Measurements from ENCODE around the gene AP1M1.

The AP1M1 gene

DNA sequence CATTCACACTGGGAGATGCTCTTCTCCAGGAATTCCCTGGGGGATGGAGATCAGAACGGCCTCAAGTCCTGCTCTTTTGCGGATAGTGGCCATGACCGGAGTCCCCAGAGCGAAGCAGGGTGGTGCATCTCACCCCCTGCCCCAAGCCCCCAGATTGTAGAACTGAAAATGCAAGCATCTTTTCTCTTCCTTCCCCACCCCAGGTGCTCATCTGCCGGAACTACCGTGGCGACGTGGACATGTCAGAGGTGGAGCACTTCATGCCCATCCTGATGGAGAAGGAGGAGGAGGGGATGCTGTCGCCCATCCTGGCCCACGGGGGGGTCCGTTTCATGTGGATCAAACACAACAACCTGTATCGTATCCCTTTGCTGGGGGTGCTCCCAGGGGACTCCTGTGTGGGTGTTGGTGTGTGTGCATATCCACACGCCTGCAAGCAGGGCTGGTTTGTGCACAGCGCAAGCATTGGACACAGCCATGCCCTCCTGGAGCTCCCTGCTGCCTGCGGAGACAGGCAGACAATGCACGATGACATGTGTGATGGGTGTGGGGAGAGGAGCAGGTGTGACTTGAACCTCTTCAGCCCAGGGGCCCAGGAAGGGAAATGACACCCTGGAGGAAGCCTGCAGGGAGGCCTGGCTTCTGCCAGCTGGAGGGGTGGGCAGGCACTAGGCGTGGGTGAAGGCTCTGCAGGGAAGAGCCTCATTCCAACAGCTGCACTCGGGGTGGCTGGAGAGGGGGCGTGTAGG is 5.7 kb downstream of the AP1M1 start:
- no peaks in the 10 kb centered on the region for H3K9me3 ChIP-seq (ENCODE audit: control insufficient read depth, insufficient read depth, low read depth, low read length)
- peaks cover 5% of the 10 kb centered on the region; the same call in 1 of the 2 replicates for H3K4me1 ChIP-seq (ENCODE audit: control insufficient read depth, insufficient read depth, low read length)
- TF ChIP-seq ZNF654 (tag by site-specific recombination; IDR thresholded peaks at IDR 0.05; ENCODE audit: low read depth) (no peak), EGR2 (tag by site-specific recombination; IDR thresholded peaks at IDR 0.05; ENCODE audit: low read depth) (peak; percentile 47; the same call in 1 of the 2 replicates), ZIC2 (tag by site-specific recombination; IDR thresholded peaks at IDR 0.05) (peak; percentile 66)
- POLR2A ChIA-PET = no interaction called here
- no peak overlapping the region for H3K27ac ChIP-seq (ENCODE audit: extremely low read depth, low read depth, low read length)
- H3K4me3 ChIP-seq (ENCODE audit: low read depth, low read length) = no peak overlapping the region
- CTCF ChIA-PET = no interaction called here
- peaks cover 0 to 82% of the 10 kb centered on the region in 2 experiments; a peak in 2 of 3 replicates for H3K36me3 ChIP-seq (ENCODE audit: control insufficient read depth in 2 of 2, insufficient read depth in 1 of 2, low read length in 2 of 2)

DNA sequence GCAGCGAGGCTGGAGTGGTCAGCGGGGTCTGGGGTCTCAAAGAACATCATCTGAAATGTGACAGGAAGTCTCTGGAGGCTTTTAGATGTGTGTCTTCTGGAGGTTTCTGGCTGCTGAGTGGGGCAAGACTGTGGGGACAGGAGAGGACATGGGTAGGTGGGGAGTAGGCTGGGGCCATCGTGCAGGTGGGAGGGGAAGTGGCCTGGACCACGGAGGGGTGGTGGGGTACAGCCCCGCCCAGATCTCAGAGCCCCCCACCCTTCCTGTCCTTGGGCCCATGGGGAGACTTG is 6.2 kb downstream of the AP1M1 start:
- peaks cover 0 to 87% of the 10 kb centered on the region in 2 experiments; a peak in 2 of 3 replicates for H3K36me3 ChIP-seq (ENCODE audit: control insufficient read depth in 2 of 2, insufficient read depth in 1 of 2, low read length in 2 of 2)
- H3K4me3 ChIP-seq (ENCODE audit: low read depth, low read length) = no peak overlapping the region
- H3K4me1 ChIP-seq (ENCODE audit: control insufficient read depth, insufficient read depth, low read length) = peaks cover 5% of the 10 kb centered on the region; the same call in 1 of the 2 replicates
- TF ChIP-seq ZNF354C (tag by site-specific recombination; IDR thresholded peaks at IDR 0.05; ENCODE audit: borderline replicate concordance, low read depth) (no peak), ZBTB8A (tag by site-specific recombination; IDR thresholded peaks at IDR 0.05) (no peak), TCF7L2 (IDR thresholded peaks at IDR 0.05; ENCODE audit: borderline replicate concordance, low read depth, low read length) (no peak), ZNF544 (tag by site-specific recombination; IDR thresholded peaks at IDR 0.05) (no peak), ZNF140 (tag by site-specific recombination; IDR thresholded peaks at IDR 0.05) (no peak), SALL2 (tag by site-specific recombination; IDR thresholded peaks at IDR 0.05; ENCODE audit: borderline replicate concordance) (no peak), ZNF157 (tag by site-specific recombination; IDR thresholded peaks at IDR 0.05) (no peak), ZBTB21 (tag by site-specific recombination; IDR thresholded peaks at IDR 0.05) (no peak), ZNF404 (tag by site-specific recombination; IDR thresholded peaks at IDR 0.05) (no peak), ZNF37A (tag by site-specific recombination; IDR thresholded peaks at IDR 0.05) (no peak), ZNF114 (tag by site-specific recombination; IDR thresholded peaks at IDR 0.05) (no peak), ZNF530 (tag by site-specific recombination; IDR thresholded peaks at IDR 0.05; ENCODE audit: low read depth) (no peak)
- TF ChIP-seq, protein P1, sequence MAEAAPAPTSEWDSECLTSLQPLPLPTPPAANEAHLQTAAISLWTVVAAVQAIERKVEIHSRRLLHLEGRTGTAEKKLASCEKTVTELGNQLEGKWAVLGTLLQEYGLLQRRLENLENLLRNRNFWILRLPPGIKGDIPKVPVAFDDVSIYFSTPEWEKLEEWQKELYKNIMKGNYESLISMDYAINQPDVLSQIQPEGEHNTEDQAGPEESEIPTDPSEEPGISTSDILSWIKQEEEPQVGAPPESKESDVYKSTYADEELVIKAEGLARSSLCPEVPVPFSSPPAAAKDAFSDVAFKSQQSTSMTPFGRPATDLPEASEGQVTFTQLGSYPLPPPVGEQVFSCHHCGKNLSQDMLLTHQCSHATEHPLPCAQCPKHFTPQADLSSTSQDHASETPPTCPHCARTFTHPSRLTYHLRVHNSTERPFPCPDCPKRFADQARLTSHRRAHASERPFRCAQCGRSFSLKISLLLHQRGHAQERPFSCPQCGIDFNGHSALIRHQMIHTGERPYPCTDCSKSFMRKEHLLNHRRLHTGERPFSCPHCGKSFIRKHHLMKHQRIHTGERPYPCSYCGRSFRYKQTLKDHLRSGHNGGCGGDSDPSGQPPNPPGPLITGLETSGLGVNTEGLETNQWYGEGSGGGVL (tag by site-specific recombination; IDR thresholded peaks at IDR 0.05) = no peak
- TF ChIP-seq, protein P2, sequence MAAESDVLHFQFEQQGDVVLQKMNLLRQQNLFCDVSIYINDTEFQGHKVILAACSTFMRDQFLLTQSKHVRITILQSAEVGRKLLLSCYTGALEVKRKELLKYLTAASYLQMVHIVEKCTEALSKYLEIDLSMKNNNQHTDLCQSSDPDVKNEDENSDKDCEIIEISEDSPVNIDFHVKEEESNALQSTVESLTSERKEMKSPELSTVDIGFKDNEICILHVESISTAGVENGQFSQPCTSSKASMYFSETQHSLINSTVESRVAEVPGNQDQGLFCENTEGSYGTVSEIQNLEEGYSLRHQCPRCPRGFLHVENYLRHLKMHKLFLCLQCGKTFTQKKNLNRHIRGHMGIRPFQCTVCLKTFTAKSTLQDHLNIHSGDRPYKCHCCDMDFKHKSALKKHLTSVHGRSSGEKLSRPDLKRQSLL (tag by site-specific recombination; IDR thresholded peaks at IDR 0.05) = no peak
- POLR2A ChIA-PET = no interaction called here
- no peak overlapping the region for H3K27ac ChIP-seq (ENCODE audit: extremely low read depth, low read depth, low read length)
- no peaks in the 10 kb centered on the region for H3K9me3 ChIP-seq (ENCODE audit: control insufficient read depth, insufficient read depth, low read depth, low read length)
- CTCF ChIA-PET = no interaction called here

DNA sequence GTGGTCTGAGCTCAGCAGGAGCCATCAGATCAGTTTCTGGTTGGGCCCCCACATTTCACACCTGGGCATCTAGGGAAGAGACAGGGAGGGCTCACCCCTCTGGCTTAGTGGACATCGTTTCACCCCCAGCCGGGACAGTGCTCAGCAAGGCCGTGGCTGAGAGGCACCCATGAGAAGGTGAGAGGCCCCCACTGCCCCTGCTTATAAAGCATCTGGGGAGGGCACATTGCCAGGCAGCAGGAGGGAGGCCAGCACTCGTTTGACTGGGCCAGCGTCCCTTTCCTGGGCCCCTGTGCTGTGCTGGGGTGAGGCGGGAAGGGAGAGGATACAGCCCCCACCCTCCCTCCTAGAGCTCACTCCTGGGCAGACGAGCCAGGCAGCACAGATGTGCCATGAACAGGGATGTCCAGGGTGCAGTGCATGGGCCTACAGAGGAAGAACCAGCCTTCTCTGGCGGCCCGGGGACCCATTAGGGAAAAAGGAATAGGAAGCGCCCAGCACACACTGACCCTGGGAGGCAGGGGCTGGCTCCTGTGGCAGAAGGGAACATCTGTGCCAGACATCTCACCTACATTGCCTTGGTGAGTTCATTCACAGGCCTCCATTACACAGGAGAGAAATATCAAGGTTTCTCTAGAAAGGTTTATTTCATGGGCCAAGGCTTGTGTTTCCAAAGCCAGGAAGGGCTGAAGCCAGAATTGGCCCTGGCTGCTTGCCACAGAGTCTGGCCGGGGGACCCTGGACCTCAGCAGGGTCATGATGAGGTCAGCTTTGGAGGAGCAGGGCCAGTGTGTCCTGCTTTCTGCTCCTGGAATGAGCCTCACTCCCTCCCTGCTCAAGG is 7.7 kb downstream of the AP1M1 start:
- no peak overlapping the region for H3K27ac ChIP-seq (ENCODE audit: extremely low read depth, low read depth, low read length)
- POLR2A ChIA-PET = no interaction called here
- no peak overlapping the region for H3K4me3 ChIP-seq (ENCODE audit: low read depth, low read length)
- H3K36me3 ChIP-seq (ENCODE audit: control insufficient read depth in 2 of 2, insufficient read depth in 1 of 2, low read length in 2 of 2) = peaks cover 13 to 92% of the 10 kb centered on the region in 2 experiments
- H3K9me3 ChIP-seq (ENCODE audit: control insufficient read depth, insufficient read depth, low read depth, low read length) = no peaks in the 10 kb centered on the region
- no peaks in the 10 kb centered on the region for H3K4me1 ChIP-seq (ENCODE audit: control insufficient read depth, insufficient read depth, low read length)
- CTCF ChIA-PET = no interaction called here
- TF ChIP-seq, protein P3, sequence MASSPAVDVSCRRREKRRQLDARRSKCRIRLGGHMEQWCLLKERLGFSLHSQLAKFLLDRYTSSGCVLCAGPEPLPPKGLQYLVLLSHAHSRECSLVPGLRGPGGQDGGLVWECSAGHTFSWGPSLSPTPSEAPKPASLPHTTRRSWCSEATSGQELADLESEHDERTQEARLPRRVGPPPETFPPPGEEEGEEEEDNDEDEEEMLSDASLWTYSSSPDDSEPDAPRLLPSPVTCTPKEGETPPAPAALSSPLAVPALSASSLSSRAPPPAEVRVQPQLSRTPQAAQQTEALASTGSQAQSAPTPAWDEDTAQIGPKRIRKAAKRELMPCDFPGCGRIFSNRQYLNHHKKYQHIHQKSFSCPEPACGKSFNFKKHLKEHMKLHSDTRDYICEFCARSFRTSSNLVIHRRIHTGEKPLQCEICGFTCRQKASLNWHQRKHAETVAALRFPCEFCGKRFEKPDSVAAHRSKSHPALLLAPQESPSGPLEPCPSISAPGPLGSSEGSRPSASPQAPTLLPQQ (tag by site-specific recombination; IDR thresholded peaks at IDR 0.05) = no peak
- TF ChIP-seq ZNF624 (tag by site-specific recombination; IDR thresholded peaks at IDR 0.05) (no peak), ZNF777 (tag by site-specific recombination; IDR thresholded peaks at IDR 0.05; ENCODE audit: borderline replicate concordance) (no peak), IKZF3 (tag by site-specific recombination; IDR thresholded peaks at IDR 0.05) (no peak), ZNF549 (tag by site-specific recombination; IDR thresholded peaks at IDR 0.05) (no peak), ZNF837 (tag by site-specific recombination; IDR thresholded peaks at IDR 0.05) (no peak), HOXD13 (CRISPR knock-in tag; IDR thresholded peaks at IDR 0.05; ENCODE audit: borderline replicate concordance) (no peak), ZNF747 (tag by site-specific recombination; IDR thresholded peaks at IDR 0.05) (no peak)
- TF ChIP-seq, protein P4, sequence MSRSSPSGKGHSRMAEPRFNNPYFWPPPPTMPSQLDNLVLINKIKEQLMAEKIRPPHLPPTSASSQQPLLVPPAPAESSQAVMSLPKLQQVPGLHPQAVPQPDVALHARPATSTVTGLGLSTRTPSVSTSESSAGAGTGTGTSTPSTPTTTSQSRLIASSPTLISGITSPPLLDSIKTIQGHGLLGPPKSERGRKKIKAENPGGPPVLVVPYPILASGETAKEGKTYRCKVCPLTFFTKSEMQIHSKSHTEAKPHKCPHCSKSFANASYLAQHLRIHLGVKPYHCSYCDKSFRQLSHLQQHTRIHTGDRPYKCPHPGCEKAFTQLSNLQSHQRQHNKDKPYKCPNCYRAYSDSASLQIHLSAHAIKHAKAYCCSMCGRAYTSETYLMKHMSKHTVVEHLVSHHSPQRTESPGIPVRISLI (tag by site-specific recombination; IDR thresholded peaks at IDR 0.05) = no peak

Data from HEK293 (cell line).